HG03175 (cell line): ENCODE measurements around the gene ST6GAL1.
"Not testable (repeated sequence)": the region's sequence is repeated elsewhere in the genome, so short reads cannot be mapped to it uniquely, and the experiment has no call there.

Experiments used
- ATAC-seq: cut with Tn5 transposase; IDR thresholded peaks from one replicate; pipeline ENCODE4 v1.9.1; 2021; ENCODE audit warnings: mild to moderate bottlenecking, moderate library complexity; ENCODE audit not compliant: unreplicated experiment

ST6GAL1 gene

DNA sequence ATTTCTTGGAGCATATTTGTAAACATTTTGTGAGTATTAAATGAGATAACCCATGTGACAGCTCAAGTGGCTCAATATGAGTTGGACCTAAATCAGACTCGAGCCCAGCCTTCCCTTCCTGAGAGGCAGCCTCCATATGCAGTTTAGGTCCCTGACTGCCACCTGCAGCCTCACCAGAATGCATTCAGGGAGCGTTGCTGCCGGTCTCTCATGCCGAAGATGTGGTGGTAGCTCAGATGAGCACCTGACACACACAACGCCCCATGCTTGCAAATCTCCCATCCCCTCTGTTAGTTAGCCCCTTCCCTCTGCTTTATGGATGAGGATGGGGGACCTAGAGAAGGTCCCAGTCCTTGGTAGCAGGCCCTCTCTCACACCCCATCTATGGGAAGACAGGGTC, 9.2 kb downstream of the ST6GAL1 start:
- ATAC-seq: no peak

- no peak for ATAC-seq
Measured at GRCh38 chr3:186940967-186941366, 10.6 kb downstream of the ST6GAL1 start.

DNA sequence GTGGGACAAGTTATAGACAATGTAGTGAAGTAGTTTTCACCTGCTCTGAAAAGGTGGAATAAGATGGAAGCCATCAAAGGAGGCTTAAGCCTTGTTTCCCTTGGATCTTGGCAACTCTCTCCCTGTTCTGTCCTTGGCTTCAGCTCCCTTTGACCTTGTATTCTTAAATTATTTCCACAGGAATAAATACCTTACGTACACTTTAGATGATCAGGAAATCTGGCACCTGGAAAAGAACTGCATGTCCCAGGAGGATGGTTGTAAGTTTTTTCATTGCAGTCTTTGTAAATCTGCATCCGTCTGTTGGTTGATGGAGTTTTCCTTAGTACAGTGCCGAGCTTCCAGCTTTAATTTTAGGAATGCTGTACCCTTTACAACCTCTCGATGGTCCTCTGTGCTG, 11.8 kb downstream of the ST6GAL1 start:
- ATAC-seq: no peak

GRCh38 chr3:186945255-186945823, 15.0 kb downstream of the ST6GAL1 start:
- ATAC-seq: no peak

DNA sequence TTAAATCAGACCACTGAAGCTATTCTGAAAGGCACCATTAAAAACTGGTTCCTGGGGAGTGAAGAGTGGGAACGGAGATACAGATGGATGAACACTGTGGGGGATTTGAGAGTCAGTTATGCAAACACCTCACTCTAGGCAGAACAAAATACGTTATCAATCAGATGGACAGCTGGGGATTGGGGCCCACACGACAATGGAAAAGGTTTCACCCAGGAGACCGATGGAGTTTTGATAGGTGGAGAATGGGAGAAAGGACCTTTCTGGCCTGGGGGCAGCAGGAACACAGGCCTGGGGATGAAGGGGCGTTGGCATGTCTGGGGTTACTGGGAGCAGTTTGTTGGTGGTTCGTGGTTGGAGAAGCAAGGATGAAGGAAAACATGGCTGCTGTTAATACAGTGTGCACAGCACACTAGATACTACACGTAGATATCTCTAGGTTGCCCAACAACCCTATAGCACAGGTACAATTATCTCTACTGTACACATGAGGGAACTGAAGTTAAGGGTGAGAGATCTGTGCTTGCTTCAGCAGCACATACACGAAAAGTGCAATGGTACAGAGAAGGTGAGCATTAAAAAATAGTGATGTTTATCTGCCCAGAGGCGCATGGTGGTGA, 16.5 kb downstream of the ST6GAL1 start:
- no peak for ATAC-seq

- no peak for ATAC-seq
Measured at GRCh38 chr3:186949281-186949982, 19.1 kb downstream of the ST6GAL1 start.

DNA sequence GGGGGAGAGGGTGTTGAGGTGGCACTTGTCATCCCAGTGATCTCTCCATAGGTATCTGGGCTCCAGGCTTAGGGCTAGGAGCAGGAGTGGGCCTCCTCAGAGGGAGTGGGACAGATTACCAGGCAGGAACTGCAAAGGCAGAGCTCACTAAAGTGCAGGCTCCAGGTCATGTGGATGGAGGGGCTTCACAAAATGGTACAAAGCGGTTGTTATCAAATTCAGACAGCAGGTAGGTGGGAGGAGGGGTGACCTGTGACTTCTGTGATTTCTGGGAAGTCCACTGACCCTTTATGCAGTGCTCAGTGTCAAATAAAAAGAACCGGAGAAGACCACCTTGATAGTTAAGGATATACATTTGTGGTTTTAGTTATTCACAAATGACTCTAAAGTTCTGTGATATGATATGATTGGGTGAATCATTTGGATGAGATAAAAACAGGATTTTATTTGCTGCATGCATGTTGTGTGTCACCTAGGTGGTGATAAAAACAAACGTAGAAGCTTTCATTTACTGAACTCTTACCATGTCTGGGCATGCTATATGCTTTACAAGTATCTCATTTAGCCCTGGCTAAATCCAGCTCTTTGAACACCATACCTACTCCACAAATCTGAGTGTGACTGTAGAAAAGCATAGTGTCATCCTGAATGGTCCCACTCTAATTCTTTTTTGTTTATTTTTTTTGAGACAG, 20.2 kb downstream of the ST6GAL1 start:
- no peak for ATAC-seq

DNA sequence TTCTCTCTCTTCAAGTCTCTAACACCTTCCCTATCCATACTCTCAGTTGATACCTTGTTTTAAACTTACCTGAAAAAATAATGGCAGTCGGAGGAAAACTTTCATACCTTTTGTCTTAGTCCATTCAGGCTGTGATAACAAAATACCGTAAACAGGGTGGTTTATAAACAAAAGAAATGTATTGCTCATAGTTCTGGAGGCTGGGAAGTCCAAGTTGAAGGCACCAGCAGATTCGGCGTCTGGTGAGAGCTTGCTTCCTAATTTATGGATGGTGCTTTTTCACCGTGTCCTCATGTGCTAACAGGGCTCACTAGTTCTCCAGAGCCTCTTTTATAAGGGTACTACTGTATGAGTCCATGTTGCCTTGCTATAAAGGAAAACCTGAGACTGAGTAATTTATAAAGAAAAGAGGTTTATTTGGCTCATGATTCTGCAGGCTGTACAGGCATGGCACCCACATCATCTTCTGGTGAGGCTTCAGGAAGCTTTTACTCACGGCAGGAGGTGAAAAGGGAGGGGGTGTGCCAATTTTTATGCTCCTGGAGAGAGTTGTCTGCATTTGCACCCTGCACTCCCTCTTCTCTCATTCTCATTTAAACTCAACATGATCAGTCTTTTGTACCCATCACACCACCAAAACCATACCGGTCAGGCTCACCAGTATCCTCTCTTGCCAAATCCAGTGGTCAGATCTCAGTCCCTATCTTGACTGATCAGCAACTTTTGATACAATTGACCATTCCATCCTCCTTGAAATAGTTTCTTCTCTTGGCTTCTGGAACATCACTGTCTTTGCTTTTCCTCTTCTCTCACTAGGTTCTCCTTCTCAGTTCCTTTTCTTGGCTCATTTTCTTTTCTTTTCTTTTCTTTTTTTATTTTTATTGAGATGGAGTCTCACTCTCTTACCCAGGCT, 21.6 kb downstream of the ST6GAL1 start:
- ATAC-seq: no peak

DNA sequence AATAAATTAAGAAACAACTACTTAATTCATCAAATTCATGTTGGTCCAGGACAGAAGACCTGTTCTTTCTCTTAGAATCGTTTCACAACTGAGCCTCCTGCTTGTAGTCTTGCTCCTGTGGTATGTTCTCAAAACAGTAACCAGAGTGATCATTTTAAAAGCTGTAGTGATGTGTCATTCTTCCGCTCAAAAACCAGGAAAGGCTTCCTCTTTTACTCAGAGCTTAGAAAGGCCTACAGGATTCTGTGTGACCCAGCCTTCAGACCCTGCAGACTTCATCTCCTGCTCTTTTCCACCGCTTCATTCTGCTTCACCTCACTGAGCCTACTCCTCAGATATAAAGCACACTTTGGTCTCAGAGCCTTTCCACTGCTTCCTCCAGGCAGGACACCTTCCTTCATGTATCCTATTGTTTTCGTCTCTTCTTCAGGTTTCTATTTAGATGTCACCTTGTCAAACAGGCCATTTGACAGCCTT, 22.7 kb downstream of the ST6GAL1 start:
- ATAC-seq: peak; percentile 62

DNA sequence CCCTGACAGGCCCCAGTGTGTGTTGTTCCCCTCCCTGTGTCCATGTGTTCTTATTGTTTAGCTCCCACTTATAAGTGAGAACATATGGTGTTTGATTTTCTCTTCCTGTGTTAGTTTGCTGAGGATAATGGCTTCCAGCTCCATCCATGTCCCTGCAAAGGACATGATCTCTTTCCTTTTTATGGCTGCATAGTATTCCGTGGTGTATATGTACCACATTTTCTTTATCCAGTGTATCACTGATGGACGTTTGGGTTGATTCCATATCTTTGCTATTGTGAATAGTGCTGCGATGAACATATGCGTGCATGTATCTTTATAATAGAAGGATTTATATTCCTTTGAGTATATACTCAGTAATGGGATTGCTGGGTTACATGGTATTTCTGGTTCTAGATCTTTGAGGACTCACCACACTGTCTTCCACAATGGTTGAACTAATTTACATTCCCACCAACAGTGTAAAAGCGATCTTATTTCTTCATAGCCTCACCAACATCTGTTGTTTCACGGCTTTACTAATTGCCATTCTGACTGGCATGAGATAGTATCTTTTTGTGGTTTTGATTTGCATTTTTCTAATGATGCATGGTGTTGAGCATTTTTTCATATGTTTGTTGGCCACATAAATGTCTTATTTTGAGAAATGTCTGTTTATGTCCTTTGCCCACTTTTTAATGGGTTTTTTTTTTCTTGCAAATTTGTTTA, 23.8 kb downstream of the ST6GAL1 start:
- not testable (repeated sequence) for ATAC-seq

GRCh38 chr3:186955898-186956696, 25.8 kb downstream of the ST6GAL1 start:
- no peak for ATAC-seq

DNA sequence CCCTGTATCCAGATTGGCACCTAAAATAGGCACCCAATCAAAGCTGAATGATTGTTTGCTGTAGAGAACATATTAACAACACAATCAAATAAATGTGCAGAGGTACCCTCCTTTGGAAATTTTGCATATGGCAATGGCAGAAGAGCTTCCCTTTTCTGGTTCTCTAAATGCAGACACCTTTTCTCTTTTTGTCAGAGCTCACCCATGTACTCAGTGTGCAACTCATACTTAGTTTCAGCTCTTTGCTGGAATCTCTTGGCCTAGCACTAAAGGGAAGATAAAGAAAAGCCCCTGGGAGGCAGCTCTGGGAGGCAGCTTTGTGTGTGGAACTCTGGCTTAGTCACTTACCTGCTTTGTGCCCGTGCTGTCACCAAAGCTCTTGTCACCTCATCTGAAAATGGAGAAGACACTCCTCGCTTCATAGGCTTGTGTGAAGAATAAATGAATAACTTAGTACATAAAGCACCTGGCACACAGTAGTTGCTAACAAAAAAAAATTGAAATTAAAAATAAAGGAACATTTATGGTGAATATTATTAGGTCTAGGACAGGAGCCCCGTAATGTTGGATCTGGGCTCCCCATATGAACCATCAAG, 28.8 kb downstream of the ST6GAL1 start:
- no peak for ATAC-seq

GRCh38 chr3:186960347-186960746, 30.0 kb downstream of the ST6GAL1 start:
- no peak for ATAC-seq

DNA sequence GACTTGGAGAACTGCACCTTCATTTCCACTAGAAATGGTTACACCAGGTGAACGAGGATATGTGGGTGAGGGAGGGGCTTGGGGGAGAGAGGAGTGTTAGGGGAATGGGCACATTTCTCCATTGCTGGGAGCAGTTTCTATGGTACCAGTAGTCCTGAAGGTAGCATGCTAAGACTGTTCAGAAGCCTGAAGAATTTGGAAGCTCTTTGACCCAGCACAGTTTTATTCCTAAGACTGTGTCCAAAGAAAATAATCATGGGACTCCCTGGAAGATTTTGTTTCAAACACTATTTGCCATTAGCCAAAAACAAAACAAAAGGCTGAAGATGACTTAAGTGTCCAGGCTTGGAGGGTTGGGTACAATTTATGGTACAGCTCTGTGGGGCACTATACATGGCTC, 32.1 kb downstream of the ST6GAL1 start:
- ATAC-seq: no peak

- ATAC-seq: no peak
Measured at GRCh38 chr3:186963636-186964035, 33.3 kb downstream of the ST6GAL1 start.

- no peak for ATAC-seq
Measured at GRCh38 chr3:186964071-186964470, 33.7 kb downstream of the ST6GAL1 start.

DNA sequence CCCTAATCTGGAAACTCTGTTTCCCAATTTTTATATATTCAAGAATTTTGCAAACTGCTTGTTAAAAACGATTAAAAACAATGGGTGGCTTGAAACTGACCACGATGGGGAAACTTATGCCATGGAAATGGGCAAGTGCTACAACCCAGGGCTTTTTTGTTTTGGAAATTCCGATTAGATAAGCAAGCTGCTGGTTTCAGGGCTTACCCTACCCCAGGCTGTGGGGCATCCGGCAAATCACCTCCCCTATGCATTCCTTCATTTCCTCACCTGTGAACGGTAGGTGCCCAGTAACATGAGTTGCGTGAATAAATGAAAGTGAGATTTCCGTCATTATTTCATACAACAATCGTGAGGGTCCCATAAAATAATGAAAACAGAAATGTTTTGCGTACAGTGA, 34.3 kb downstream of the ST6GAL1 start:
- ATAC-seq: no peak

DNA sequence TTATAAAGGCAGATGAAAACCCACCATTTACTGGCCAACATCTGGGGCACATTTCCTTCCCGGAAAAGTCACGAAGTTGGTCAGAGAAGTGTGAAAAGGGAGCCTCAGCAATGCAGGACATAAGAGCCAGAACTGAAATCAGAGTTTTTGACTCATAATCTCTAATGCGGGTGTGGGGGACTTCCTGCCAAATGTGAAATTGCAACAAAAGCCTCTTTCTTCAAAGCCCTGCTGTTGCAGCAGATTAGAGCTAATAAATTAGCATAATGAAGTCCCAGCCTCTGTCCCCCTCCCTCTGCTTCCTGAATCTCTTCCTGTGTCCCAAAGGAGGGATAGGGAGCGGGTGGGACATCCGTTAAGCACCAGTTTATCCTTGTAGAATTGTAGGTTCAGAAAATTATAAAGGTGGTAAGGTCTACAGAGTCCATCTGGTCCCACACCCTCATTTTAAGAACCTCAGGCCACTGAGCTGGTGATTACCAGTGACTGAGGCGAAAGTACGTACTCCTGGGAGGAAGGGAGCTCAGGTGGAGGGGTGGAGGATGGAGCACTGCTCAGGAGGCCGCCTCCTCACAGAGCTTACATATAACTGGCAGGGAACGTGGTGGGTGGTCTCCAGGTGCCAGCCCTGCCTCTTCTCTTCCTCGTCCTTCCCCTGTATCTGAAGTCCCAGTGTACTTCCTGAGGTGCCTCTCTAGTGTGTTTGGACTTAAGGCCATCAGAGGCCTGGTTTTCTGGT, 35.0 kb downstream of the ST6GAL1 start:
- ATAC-seq: peak; percentile 71
